ENCODE results near the gene ITIH2. TPM values are rescaled to one million over a fixed set of nuclear protein-coding genes. Genes with fewer than 3 reads are reported as not detected.
A peak's percentile ranks its signal among the peaks of the same experiment; 100 is the strongest.

ITIH2 gene
- polyA plus RNA-seq, 3 donors = not detected

- Mint-ChIP-seq H3K4me3 (peak overlapping the region in 1 of 2 donors; percentile 9), H3K9me3 (peaks cover 0 to 4% (median 0%) of the 10 kb centered on the region in 7 donors), H3K36me3 (no peaks in the 10 kb centered on the region), H3K27me3 (ENCODE audit: low read depth in 3 of 3) (peaks cover 5 to 32% (median 14%) of the 10 kb centered on the region in 3 donors), H3K4me1 (no peaks in the 10 kb centered on the region), H3K27ac (no peak overlapping the region)
- H2AFZ ChIP-seq (ENCODE audit: insufficient read depth, low read depth, low read length, poor library complexity, severe bottlenecking) = no peak overlapping the region
- H3K4me2 ChIP-seq (replicated peaks; ENCODE audit: extremely low read depth, low read length, poor library complexity, severe bottlenecking) = no peak overlapping the region
- H3K27ac ChIP-seq (ENCODE audit: low read depth in 1 of 2, low read length in 2 of 2) = no peak overlapping the region
- H3K9me3 ChIP-seq (replicated peaks in 1 of 2; ENCODE audit: control insufficient read depth in 1 of 2, insufficient read depth in 1 of 2, low read length in 2 of 2) = no peaks in the 10 kb centered on the region
- peaks cover 2 to 8% of the 10 kb centered on the region in 2 donors for H3K27me3 ChIP-seq (ENCODE audit: control insufficient read depth in 2 of 2, insufficient read depth in 2 of 2, low read length in 2 of 2)
- H3K79me2 ChIP-seq (ENCODE audit: insufficient read depth, low read length) = no peaks in the 10 kb centered on the region
- no peaks in the 10 kb centered on the region for H3K4me1 ChIP-seq (ENCODE audit: control insufficient read depth in 1 of 2, insufficient read depth in 2 of 2, low read length in 2 of 2)
- H3K36me3 ChIP-seq (replicated peaks in 1 of 2; ENCODE audit: control insufficient read depth in 1 of 2, insufficient read depth in 2 of 2, low read length in 2 of 2) = no peaks in the 10 kb centered on the region
- no peak overlapping the region for H3K9ac ChIP-seq (ENCODE audit: insufficient read depth, low read length, poor library complexity, severe bottlenecking)
- intact Hi-C loops (cut with micrococcal nuclease) = no loop called here
- 100% methylated on average over 1 of the region's 8 CpGs for WGBS (ENCODE audit: insufficient coverage)
- H4K20me1 ChIP-seq (ENCODE audit: insufficient read depth, low read length) = no peaks in the 10 kb centered on the region
- H3K4me3 ChIP-seq (replicated peaks in 1 of 3; ENCODE audit: low read depth in 2 of 3, low read length in 3 of 3) = no peak overlapping the region
- no peak for DNase-seq
- TF ChIP-seq, protein P1, sequence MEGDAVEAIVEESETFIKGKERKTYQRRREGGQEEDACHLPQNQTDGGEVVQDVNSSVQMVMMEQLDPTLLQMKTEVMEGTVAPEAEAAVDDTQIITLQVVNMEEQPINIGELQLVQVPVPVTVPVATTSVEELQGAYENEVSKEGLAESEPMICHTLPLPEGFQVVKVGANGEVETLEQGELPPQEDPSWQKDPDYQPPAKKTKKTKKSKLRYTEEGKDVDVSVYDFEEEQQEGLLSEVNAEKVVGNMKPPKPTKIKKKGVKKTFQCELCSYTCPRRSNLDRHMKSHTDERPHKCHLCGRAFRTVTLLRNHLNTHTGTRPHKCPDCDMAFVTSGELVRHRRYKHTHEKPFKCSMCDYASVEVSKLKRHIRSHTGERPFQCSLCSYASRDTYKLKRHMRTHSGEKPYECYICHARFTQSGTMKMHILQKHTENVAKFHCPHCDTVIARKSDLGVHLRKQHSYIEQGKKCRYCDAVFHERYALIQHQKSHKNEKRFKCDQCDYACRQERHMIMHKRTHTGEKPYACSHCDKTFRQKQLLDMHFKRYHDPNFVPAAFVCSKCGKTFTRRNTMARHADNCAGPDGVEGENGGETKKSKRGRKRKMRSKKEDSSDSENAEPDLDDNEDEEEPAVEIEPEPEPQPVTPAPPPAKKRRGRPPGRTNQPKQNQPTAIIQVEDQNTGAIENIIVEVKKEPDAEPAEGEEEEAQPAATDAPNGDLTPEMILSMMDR (IDR thresholded peaks at IDR 0.05) = no peak
Measured at GRCh38 chr10:7704071-7705016, 1.2 kb downstream of the ITIH2 start.

GRCh38 chr10:7705341-7705740 lies 2.2 kb downstream of the ITIH2 start:
- Mint-ChIP-seq H3K9me3 (peaks cover 0 to 2% (median 0%) of the 10 kb centered on the region in 7 donors), H3K27ac (no peak overlapping the region), H3K4me1 (no peaks in the 10 kb centered on the region), H3K27me3 (ENCODE audit: low read depth in 3 of 3) (peaks cover 5 to 31% (median 14%) of the 10 kb centered on the region in 3 donors), H3K4me3 (peak overlapping the region in 1 of 2 donors; percentile 35), H3K36me3 (no peaks in the 10 kb centered on the region)
- H3K9ac ChIP-seq (ENCODE audit: insufficient read depth, low read length, poor library complexity, severe bottlenecking) = no peak overlapping the region
- intact Hi-C loops (cut with micrococcal nuclease) = no loop called here
- TF ChIP-seq, protein P1 (IDR thresholded peaks at IDR 0.05) = no peak
- no peak overlapping the region for H3K27ac ChIP-seq (ENCODE audit: low read depth in 1 of 2, low read length in 2 of 2)
- no peaks in the 10 kb centered on the region for H3K79me2 ChIP-seq (ENCODE audit: insufficient read depth, low read length)
- no peak overlapping the region for H3K4me2 ChIP-seq (replicated peaks; ENCODE audit: extremely low read depth, low read length, poor library complexity, severe bottlenecking)
- H3K9me3 ChIP-seq (replicated peaks in 1 of 2; ENCODE audit: control insufficient read depth in 1 of 2, insufficient read depth in 1 of 2, low read length in 2 of 2) = no peaks in the 10 kb centered on the region
- H3K27me3 ChIP-seq (ENCODE audit: control insufficient read depth in 2 of 2, insufficient read depth in 2 of 2, low read length in 2 of 2) = peaks cover 2 to 8% of the 10 kb centered on the region in 2 donors
- no peak for DNase-seq
- WGBS (ENCODE audit: insufficient coverage) = no CpG with 5 or more reads among the region's 3 CpGs
- no peak overlapping the region for H3K4me3 ChIP-seq (replicated peaks in 1 of 3; ENCODE audit: low read depth in 2 of 3, low read length in 3 of 3)
- H4K20me1 ChIP-seq (ENCODE audit: insufficient read depth, low read length) = no peaks in the 10 kb centered on the region
- no peaks in the 10 kb centered on the region for H3K36me3 ChIP-seq (replicated peaks in 1 of 2; ENCODE audit: control insufficient read depth in 1 of 2, insufficient read depth in 2 of 2, low read length in 2 of 2)
- H2AFZ ChIP-seq (ENCODE audit: insufficient read depth, low read depth, low read length, poor library complexity, severe bottlenecking) = no peak overlapping the region
- no peaks in the 10 kb centered on the region for H3K4me1 ChIP-seq (ENCODE audit: control insufficient read depth in 1 of 2, insufficient read depth in 2 of 2, low read length in 2 of 2)

Data from CD14-positive monocyte (primary cell).